Measurements from ENCODE around the gene FBLN5.
"Not testable (repeated sequence)": the region's sequence is repeated elsewhere in the genome, so short reads cannot be mapped to it uniquely, and the experiment has no call there.

Gene FBLN5

GRCh38 chr14:91882776-91883175 is 64.7 kb downstream of the FBLN5 start:
- no peak for DNase-seq

- no peak for DNase-seq
These were observed 65.1 kb downstream of the FBLN5 start for GRCh38 chr14:91882369-91882768.

DNA sequence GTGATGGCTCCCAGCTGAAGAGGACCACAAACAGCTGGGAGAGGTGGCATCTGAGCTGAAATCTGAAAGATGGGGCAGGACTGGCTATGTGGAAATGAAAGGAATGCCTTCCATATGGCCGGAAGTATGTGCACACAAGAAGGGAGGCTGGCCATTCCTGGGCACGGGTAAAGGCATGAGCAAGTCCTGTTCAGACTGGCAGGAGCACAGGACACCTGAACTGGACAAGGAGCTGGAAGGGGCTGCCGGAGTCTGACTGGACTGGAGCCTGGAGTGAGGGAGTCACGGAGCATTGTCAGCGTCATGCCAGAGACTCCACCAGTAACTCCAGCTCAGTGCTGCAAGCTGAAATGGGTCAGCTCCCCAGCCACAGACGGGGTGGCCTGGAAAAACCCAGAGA is 68.3 kb downstream of the FBLN5 start:
- no peak for DNase-seq

DNA sequence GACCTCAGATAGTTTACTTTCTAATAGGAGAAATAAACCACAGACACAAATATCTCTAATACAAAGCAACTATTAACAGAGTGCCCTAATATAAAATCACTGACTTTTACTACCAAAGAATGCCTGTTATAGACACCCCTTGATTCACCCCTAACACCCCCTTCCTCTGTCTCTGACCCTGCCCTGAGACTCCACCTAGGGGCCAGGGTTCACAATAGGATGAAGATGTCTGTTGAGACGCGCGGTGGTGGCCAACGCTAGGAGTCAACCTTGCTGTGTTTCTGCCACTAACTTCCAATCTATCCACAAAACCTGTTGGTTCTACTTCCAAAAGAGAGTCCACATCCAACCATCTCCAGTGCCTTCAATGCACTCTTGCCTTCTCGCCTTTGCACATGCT is 69.2 kb downstream of the FBLN5 start:
- no peak for DNase-seq

DNA sequence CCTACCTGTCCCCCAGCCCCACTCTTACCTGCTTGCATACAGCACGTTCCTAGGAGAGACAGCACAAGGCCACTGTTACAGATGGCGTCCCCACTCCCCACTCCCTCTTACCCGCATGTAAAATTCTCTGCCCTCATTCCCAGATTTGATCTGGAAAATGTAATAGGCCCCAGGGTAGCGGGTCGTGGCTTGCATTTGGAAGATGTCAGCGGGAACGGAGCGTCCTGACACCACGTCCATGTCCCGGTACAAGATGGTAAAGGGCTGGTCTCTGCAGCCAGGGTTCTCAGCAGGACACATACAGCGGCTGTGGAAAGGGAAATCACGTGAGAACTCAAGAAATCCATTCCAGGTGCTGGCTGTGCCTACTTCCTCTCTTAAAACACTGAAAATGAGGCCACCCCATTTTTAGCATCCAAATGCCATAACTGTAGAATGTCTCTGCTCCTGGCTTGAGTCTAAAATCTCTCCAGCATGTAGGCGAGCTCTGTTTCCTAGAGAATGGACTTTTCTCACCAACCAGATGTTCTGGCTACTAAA is 70.0 kb downstream of the FBLN5 start:
- DNase-seq = no peak

GRCh38 chr14:91876492-91876891 is 71.0 kb downstream of the FBLN5 start:
- no peak for DNase-seq

- no peak for DNase-seq
These were observed 71.8 kb downstream of the FBLN5 start for GRCh38 chr14:91875525-91876286.

DNA sequence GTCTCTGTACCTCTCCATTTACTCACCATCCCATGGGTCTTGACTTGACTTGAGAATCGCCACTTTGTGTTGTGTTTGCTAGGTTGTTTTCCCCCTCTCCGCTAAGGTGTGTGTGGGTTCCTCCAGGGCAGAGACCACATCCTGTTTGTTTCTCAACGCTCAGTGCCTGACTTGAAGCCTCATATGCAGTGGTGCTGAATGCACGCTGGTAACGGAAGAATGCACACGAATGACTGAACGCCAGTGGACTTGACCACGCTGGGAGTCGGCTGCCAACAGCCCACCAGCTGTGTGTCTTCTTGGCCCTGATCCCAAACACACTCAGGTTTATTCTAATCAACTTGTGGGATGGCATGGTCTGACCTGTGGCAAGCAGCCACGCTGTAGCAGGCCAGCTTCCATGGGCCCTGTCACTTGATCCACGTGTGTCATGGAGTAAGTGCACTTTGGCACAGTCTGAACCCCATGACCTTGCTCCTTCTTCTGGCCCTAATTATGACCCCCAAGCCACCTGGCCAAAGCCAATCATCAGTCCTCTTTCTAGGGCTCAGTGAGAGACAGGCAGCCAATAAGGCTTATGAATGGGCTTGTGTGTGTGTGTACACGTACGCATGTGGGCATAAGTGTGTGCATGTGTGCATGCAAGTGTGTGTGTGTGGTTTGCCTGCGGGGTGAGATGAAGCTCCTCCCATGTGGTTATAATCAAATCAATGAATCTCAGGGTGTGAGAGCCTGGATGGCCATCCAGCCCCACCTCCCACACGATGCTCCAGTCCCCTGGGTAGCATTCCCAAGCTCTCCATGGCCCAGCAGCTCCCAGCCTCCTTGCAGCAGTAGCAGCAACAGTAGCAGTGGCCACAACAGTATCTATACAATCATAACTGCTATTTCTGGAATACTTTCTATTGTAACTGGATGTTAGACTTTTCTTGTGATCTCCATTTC is 73.8 kb downstream of the FBLN5 start:
- no peak for DNase-seq

- DNase-seq = peak; percentile 69
These were observed 74.7 kb downstream of the FBLN5 start for GRCh38 chr14:91872517-91873470.

GRCh38 chr14:91872011-91872501 is 75.4 kb downstream of the FBLN5 start:
- DNase-seq = no peak

- DNase-seq = not testable (repeated sequence)
These were observed 76.1 kb downstream of the FBLN5 start for GRCh38 chr14:91871401-91871800.

DNA sequence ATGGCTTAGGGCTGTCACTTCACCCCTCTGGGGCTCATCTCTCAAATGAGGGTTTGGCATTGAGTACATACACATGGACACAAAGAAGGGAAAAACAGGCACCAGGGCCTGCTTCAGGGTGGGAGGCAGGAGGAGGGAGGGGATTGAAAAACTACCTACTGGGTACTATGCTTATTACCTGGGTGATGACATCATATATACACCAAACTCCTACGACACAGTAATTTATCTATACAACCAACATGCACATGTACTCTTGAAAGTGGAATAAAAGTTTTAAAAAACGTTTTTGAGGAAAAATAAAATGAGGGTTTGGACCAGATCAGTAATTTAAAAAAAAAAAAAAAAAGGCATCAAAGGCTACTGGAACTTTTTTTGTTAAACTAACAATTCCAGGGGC is 76.6 kb downstream of the FBLN5 start:
- no peak for DNase-seq

DNA sequence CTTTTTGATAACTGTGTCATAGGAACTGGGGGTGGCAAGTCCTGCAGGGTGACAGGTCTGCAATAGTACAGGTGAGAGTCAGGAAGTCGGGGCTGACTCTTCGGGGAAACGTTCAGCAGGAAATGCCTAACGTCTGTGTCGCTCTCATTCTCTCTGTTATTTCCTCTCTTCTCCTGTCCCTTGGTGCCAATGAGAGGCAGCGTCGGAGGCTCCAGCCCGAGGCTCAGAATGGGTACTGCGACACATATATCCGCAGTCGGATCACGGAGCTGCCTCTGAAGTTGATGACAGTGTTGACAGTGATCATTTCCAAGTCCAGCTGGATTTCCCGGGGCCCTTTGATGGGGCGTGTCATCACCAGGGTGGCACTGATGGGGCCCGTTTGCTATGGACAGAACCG is 77.5 kb downstream of the FBLN5 start:
- DNase-seq = peak; percentile 26

GRCh38 chr14:91869556-91869955 is 77.9 kb downstream of the FBLN5 start:
- DNase-seq = peak; percentile 22

DNA sequence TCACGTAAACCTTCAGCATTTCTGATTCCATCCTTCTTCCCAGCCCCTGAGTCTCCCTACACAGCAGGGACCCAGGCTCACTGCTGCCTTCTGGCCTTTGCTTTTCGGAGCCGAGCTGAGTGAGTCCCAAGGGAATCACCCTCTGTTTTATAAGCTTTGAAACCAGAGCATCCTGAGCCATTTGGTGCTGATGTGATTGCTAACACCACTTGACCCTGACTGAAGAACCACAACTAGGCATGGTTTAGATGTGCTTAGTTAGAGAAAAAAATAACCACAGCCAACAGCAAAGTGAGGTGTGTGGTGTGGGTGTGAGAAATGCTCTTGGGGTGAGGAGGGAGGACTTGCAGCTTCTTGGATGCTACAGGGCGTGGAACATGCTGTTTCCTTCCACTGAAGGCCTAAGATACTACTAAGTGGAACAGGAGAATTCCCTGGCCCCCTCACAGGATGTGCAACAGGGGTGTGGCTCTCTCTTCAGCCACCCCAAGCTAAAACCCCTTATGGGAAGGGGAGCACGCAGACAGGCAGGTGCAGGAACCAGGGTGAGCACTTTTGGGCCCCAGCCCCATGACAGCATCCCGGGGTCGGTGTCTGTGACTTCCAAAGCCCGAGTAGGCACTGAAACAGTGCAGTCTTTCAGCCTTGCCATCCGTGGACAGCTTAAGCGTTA is 80.0 kb downstream of the FBLN5 start, which contains the start of gene TC2N:
Gene TC2N (minus strand): TSS at position 221 of the 673 bp plus-strand sequence. CDS start 53,767 bp downstream, outside the sequence.
- DNase-seq = no peak

GRCh38 chr14:91866511-91867295 is 80.8 kb downstream of the FBLN5 start:
- DNase-seq = no peak

GRCh38 chr14:91866061-91866460 is 81.4 kb downstream of the FBLN5 start:
- no peak for DNase-seq

GRCh38 chr14:91862417-91862816 is 85.1 kb downstream of the FBLN5 start:
- DNase-seq = no peak

- no peak for DNase-seq
These were observed 86.4 kb downstream of the FBLN5 start for GRCh38 chr14:91861091-91861490.

GRCh38 chr14:91860238-91860637 is 87.3 kb downstream of the FBLN5 start:
- DNase-seq = no peak

All from right forelimb (tissue), 1 donor.